Subcutaneous adipose tissue (tissue), 4 donors: Measurements from ENCODE around the gene FAM3C. TPM values are rescaled to one million over a fixed set of nuclear protein-coding genes. Genes with fewer than 3 reads are reported as not detected.

Experiments used
- total RNA-seq, 4 donors: library from RNA; depleted of rRNA; stranded (reverse); fragments of >200 nt; gene quantifications; one replicate each; pipeline ENCODE4 v1.1.0, GENCODE V29; 2016
- TF ChIP-seq, protein P1 (sequence below): fragments of 450-650 bp; IDR thresholded peaks from one replicate; pipeline ENCODE4 v1.5.1; 2016; ENCODE audit warnings: low read depth, mild to moderate bottlenecking, control low read depth, antibody characterized with exemption, moderate library complexity

FAM3C gene
- total RNA-seq, 4 donors from 2014 or later = 29.6 to 54.0 (median 41.1) TPM

DNA sequence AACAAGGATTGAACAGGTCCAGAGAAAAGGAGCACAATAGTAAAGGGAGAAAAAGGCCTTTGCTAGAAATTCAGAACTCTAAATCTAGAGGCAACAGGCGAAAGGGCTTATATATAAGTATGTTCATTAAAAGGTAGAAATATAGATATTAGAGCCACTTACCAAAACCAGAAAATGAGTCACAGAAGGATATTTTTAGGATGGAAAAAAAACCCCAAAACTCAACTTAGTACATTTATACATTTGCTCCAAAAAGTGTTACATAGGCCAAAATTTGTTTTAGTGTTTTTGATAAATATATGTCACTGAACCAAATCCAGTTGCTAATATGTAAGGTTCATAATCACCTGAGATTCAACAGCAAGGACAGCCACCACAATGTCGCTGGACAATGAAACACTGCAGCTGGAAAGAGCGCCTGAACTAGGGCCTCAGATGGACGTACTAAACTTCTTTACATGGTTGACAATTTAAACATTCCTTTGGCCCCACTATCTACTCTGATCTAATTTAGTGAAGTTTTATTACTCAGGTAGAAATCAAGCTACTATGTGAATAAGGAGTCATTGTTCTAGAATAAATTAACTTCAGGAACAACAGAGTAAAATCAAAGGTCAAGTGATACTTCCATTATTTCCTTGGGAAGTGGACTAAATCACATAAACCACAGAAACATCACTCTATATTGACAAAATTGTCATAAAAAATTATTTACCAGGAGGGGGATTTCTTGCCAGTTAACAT, 10.9 kb downstream of the FAM3C start:
- TF ChIP-seq, protein P1, sequence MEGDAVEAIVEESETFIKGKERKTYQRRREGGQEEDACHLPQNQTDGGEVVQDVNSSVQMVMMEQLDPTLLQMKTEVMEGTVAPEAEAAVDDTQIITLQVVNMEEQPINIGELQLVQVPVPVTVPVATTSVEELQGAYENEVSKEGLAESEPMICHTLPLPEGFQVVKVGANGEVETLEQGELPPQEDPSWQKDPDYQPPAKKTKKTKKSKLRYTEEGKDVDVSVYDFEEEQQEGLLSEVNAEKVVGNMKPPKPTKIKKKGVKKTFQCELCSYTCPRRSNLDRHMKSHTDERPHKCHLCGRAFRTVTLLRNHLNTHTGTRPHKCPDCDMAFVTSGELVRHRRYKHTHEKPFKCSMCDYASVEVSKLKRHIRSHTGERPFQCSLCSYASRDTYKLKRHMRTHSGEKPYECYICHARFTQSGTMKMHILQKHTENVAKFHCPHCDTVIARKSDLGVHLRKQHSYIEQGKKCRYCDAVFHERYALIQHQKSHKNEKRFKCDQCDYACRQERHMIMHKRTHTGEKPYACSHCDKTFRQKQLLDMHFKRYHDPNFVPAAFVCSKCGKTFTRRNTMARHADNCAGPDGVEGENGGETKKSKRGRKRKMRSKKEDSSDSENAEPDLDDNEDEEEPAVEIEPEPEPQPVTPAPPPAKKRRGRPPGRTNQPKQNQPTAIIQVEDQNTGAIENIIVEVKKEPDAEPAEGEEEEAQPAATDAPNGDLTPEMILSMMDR = no peak

DNA sequence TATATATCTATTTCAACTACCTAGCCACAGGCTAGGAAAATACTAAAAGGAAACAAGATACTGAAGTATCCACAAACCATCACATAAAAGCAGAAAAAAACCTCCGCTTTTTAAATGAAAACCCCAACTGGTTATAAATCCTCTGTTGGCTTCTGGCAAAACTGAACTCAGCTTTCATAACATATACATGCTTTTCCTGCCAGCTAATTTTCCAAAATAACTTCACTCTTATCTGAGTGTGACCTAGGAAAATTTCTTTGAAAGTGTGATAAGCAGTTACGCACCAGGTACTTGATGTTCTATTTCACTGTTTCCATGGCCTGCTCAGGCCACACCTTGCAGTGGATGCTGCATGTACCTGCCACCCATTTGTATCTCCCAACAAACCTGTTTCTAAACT, 11.8 kb downstream of the FAM3C start:
- TF ChIP-seq, protein P1 = no peak

DNA sequence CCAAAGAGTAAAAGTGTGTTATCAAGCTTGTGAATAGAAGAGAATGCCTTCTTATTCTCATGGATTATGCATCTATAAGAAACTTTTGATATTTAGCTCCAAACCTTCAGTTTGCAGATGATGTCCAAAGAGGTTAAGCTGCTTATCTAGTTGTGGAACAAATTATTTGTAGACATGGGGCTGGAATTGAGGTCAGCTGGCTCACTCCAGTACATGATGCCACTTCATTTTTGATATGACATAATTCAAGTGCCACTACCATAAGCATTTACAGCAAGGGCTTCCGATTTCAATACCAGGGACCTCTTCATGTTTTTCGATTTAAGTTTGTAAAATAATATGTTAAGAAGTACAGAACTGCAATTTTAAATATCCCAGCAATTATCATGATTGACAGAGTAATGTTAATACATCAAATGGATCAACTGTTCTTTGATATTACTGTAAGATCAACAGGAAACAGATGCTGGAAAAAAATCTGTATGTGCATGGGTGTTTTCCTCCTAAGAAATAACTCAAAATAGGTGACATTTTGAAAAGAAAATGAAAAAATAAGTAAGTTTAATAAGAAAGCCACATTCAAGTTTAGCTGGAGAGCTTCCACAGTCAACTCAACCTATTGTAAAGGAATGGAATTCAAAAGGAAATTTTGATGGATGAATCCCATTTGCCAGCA, 12.7 kb downstream of the FAM3C start:
- TF ChIP-seq, protein P1 = no peak

DNA sequence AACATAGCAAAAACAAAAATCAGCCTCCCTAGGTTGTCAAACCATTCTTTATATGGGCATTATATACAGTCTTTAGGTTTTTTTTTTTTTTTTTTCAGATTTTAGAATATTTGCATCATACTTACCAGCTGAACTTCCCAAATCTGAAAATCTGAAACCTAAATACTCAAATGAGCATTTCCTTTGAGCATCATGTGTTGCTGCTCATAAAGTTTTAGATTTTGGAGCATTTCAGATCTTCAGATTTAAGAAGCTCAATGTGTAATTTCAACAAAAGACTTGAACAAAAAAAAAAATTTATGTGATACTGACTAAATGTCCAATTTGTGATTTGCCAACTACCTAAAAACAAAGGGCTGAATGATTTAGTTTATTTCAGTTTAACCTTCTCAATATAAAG, 13.6 kb downstream of the FAM3C start:
- TF ChIP-seq, protein P1 = no peak

DNA sequence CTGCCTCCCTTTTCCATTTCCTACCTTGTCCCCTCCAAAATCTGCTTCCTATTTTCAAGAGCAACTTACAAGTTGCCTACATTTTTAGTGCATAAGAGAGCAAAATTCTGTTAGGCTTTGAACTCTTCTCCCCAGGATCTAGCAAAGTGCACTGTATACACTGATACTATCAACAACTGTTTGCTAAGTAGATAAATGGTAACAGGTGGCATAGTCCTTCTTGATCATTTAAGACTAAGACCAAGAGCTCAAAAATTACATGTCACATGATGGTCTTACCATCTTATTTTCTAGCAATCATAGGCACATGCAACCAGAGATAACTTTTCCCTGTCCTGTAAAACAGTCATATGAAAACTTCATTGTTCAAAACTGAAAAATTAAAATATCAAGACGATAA, 16.2 kb downstream of the FAM3C start:
- TF ChIP-seq, protein P1 = no peak

DNA sequence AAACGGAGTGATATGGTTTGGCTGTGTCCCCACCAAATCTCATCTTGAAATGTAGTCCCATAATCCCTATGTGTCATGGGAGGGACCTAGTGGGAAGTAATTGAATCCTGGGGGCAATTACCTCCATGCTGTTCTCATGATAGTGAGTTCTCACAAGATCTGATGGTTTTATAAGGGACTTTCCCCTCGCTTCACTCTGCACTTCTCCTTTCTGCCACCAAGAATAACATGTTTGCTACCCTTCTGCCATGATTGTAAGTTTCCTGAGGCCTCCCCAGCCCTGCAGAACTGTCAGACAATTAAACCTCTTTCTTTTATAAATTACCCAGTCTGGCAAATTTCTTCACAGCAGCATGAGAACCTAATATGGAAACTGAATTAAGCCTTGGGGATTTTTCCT, 19.1 kb downstream of the FAM3C start:
- TF ChIP-seq, protein P1 = no peak

DNA sequence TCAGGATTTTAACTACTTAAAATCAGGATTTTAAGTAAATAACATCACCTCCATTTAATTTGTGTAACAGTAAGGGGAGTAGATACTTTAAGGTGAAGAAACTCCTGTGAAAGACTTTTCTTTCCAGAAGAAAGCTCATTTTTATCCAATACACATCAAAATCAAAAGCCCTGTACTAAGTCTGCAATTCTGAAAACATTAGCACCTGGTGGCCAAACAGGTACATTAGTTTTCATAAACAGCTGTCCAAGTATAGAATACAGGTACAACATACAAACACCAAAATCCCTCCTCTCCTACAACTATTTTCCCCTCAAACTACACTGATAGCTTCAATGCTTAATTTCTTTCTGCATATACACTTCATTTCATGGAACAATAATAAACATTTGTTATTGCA, 22.9 kb downstream of the FAM3C start:
- TF ChIP-seq, protein P1 = no peak
